Measurements from ENCODE around the gene SRSF4.

DNA sequence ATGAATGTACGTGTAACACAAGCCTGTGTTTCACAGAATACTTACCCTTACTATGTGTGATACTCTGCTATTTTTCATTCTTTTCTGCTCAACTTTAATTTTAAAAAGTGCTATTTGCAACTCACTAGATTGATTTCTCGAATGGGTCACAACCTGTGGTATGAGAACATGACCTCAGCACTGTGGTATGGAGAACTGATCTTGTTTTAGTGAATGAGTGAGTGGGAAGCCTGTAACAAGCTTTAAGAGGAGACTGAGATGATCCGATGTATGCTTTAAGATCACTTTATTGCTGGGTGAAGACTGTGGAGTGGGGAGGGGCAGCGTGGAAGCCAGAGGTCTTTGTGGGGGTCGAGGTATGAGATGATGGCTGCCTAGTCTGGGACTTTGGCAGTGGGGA, 27.5 kb upstream of the SRSF4 start:
- TF ChIP-seq, protein P1, sequence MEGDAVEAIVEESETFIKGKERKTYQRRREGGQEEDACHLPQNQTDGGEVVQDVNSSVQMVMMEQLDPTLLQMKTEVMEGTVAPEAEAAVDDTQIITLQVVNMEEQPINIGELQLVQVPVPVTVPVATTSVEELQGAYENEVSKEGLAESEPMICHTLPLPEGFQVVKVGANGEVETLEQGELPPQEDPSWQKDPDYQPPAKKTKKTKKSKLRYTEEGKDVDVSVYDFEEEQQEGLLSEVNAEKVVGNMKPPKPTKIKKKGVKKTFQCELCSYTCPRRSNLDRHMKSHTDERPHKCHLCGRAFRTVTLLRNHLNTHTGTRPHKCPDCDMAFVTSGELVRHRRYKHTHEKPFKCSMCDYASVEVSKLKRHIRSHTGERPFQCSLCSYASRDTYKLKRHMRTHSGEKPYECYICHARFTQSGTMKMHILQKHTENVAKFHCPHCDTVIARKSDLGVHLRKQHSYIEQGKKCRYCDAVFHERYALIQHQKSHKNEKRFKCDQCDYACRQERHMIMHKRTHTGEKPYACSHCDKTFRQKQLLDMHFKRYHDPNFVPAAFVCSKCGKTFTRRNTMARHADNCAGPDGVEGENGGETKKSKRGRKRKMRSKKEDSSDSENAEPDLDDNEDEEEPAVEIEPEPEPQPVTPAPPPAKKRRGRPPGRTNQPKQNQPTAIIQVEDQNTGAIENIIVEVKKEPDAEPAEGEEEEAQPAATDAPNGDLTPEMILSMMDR (IDR thresholded peaks at IDR 0.05) = no peak
- no peak for TF ChIP-seq POLR2A (IDR thresholded peaks at IDR 0.05)
